Epithelial cell of esophagus (primary cell): ENCODE measurements around the gene CFAP73.
"Not testable (repeated sequence)": the region's sequence is repeated elsewhere in the genome, so short reads cannot be mapped to it uniquely, and the experiment has no call there.

Source experiments
- DNase-seq: peaks from one replicate; pipeline ENCODE4 v3.0.0; 2010; ENCODE audit warnings: low read depth
- H3K4me3 ChIP-seq: 2 replicates; pipeline ENCODE4 v1.5.1; 2011; ENCODE audit warnings: mild to moderate bottlenecking, low read length, control low read depth
- TF ChIP-seq, protein P1 (sequence below): IDR thresholded peaks from 2 replicates; pipeline ENCODE4 v1.5.1; 2011; ENCODE audit warnings: low read depth, mild to moderate bottlenecking, low read length, control low read depth, inconsistent platforms; ENCODE audit not compliant: insufficient read depth; ENCODE audit errors: missing control alignments

CFAP73 gene

DNA sequence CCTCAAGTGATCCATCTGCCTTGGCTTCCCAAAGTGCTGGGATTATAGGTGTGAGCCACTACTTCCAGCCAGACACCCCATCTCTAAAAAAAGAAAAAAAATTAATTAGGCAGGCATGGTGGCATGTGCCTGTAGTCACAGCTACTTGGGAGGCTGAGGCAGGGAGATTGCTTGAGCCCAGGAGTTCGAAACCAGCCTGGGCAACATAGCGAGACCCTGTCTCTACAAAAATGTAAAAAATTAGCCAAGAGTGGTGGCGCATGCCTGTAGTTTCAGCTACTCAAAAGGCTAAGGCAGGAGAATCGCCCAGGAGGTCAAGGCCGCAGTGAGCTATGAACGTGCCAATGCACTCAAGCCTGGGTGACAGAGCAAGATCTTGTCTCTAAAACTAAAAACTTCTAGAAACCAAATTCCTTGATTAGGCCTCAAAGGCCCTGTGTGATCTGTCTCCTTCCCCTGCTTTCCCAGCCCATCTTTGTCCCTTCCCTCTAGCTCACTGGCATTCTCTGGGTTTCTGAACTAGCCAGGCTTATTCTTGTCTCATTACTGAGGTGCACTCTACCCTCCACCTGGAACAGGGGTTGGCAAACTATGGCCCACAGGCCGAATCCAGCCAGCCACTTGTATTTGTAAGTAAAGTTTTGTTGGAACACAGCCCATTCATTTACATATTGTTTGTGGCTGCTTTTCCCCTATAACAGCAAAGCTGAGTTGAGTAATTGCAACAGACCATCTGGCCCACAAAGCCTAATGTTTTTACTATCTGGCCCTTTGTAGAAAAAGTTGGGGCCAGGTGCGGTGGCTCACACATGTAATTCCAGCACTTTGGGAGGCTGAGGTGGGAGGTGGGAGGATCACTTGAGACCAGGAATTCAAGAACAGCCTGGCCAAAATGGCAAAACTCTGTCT, 54.6 kb downstream of the CFAP73 start:
- no peak for DNase-seq
- TF ChIP-seq, protein P1, sequence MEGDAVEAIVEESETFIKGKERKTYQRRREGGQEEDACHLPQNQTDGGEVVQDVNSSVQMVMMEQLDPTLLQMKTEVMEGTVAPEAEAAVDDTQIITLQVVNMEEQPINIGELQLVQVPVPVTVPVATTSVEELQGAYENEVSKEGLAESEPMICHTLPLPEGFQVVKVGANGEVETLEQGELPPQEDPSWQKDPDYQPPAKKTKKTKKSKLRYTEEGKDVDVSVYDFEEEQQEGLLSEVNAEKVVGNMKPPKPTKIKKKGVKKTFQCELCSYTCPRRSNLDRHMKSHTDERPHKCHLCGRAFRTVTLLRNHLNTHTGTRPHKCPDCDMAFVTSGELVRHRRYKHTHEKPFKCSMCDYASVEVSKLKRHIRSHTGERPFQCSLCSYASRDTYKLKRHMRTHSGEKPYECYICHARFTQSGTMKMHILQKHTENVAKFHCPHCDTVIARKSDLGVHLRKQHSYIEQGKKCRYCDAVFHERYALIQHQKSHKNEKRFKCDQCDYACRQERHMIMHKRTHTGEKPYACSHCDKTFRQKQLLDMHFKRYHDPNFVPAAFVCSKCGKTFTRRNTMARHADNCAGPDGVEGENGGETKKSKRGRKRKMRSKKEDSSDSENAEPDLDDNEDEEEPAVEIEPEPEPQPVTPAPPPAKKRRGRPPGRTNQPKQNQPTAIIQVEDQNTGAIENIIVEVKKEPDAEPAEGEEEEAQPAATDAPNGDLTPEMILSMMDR, result no peak
- no peak overlapping the region for H3K4me3 ChIP-seq

DNA sequence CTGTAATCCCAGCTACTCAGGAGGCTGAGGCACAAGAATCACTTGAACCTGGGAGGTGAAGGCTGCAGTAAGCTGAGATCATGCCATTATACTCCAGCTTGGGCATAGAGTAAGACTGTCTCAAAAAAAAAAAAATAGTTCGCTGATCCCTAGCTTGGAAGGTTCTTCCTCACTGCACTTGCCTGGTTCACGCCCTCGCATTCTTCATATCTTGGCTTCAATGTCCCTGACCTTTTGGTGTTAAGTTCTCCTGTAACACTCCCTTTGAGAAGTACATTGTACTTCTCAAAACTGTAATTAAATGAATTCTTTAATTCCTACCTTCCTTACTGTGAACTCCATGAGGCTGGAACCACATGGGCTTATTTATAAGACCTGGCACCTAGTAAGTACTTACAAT, 55.3 kb downstream of the CFAP73 start:
- no peak overlapping the region for H3K4me3 ChIP-seq
- TF ChIP-seq, protein P1, result no peak
- DNase-seq, result no peak

DNA sequence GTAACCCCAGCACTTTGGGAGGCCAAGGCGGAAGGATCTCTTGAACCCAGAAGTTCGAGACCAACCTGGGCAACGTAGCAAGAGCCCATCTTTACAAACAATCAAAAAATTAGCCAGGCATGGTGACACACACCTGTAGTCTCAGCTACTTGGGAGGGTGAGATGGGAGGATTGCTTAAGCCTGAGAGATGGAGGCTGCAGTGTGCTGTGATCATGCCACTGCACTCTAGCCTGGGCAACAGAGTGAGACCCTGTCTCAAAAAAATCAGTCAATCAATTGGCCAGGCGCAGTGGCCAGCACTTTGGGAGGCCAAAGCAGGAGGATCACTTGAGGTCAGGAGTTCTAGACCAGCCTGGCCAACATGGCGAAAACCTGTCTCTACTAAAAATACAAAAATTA, 57.3 kb downstream of the CFAP73 start:
- DNase-seq, result not testable (repeated sequence)

DNA sequence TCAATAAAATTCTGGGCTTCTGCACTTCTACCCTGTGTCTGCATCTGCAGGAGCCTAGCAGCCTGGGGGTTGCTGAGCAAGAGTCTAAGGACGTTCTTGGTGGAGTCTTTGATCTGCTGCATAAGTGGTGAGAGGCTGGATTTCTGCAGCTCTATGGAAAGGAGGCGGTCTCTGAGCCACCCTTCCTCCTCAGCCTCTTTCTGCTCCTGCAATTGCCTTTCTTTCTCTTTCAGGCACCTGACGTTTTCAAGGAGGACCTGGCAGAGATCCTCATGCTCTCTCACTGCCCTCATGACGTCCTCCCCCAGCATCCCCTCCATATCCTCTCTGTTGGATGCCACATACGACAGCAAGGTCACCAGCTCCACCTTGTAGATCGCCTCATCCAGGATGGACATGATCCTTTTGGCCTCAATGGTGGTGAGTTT, 58.1 kb downstream of the CFAP73 start:
- TF ChIP-seq, protein P1, result no peak
- no peak for DNase-seq
- H3K4me3 ChIP-seq, result no peak overlapping the region

More for the DNA sequence above, 57.3 kb downstream of the CFAP73 start:
- not testable (repeated sequence) for H3K4me3 ChIP-seq

DNA sequence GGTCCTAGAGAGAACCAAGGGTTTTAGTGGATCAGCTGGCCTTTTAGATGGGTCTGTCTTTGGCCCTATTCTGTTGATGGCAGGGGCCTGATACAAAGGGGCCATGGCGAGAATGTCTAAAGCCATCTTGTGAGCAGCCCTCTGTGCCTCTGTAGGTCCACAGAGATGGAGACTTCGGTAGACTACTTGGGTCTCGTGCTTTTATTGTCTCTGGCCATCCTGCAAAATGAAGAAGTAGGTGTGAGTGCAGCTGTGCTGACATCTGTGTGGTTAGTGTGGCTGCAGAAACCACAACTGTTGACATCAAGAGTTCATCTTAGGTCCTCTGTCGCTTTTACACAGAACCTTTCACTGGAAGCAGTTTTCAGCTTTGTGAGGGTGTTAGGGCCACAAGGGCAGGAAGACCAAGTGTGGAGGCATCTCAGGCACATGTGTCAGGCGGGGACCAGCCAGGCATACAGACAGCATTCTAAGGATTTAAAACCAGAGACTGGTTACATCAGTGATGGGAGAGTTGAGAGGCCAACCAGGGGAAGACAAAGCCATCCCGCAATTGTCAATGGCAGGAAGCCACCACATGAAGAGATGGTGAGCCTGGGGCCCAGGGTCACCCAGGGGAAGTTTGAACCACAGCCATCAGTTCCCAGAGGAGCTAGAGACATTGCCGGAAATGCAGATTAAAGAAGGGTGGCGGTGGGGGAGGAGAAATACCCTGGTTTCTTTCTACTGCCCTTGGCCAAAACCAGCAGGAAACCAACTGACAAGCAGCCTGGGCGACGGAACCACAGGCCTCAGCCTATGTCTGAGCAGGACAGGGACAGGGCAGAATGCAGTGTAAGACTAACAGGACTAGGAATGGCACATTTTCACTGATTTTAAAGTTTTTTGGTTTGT, 58.8 kb downstream of the CFAP73 start:
- TF ChIP-seq, protein P1, result no peak
- DNase-seq, result no peak
- H3K4me3 ChIP-seq, result no peak overlapping the region
